ENCODE results near the gene HRG. TPM values are rescaled to one million over a fixed set of nuclear protein-coding genes. Genes with fewer than 3 reads are reported as not detected.
"Not testable (repeated sequence)": the region's sequence is repeated elsewhere in the genome, so short reads cannot be mapped to it uniquely, and the experiment has no call there.

The HRG gene
- polyA plus RNA-seq, 1 donor (not counting 4 experiments of a cell fraction or from before 2014, with no cell fraction given) = 0.03 TPM

DNA sequence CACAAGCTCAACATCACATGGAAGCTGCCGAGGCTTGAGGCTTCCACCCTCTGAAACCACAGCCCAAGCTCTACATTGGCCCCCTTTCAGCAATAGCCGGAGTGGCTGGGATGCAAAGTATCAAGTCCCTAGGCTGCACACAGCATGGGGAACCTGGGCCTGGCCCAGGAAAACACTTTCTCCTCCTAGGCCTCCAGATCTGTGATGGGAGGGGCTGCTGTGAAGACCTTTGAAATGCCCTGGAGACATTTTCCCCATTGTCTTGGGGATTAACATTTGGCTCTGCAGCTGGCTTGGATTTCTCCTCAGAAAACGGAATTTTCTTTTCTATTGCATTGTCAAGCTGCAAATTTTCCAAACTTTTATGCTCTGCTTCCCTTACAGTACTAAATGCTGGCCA lies 18.2 kb downstream of the HRG start:
- peaks cover 9% of the 10 kb centered on the region for H3K4me1 ChIP-seq (ENCODE audit: control insufficient read depth, extremely low read depth, insufficient read depth, low read length)
- no peak overlapping the region for H3K4me3 ChIP-seq (ENCODE audit: control insufficient read depth in 2 of 3, extremely low read depth in 1 of 3, insufficient read depth in 2 of 3, low read depth in 1 of 3, low read length in 3 of 3)
- H3K9me3 ChIP-seq (ENCODE audit: control insufficient read depth, low read depth, low read length) = peaks cover 2% of the 10 kb centered on the region
- DNase-seq (ENCODE audit: low read depth, low spot score) = no peak
- no peak overlapping the region for H3K9ac ChIP-seq (ENCODE audit: control insufficient read depth, extremely low read depth, insufficient read depth, low read length)
- dilution Hi-C loops (cut with MboI; ENCODE audit: extremely low pct_ligation_motif_present, low sequenced_read_pairs) = no loop called here
- H3K4me2 ChIP-seq (ENCODE audit: control insufficient read depth, extremely low read depth, insufficient read depth, low read depth, low read length) = no peak overlapping the region
- no peak for FAIRE-seq
- no peaks in the 10 kb centered on the region for H3K79me2 ChIP-seq (ENCODE audit: control insufficient read depth, insufficient read depth, low read length)
- H3K27me3 ChIP-seq (ENCODE audit: control insufficient read depth, extremely low read depth, insufficient read depth, low read length) = no peaks in the 10 kb centered on the region
- no peak overlapping the region for H2AFZ ChIP-seq (ENCODE audit: control insufficient read depth, low read length)
- no peak overlapping the region for H3K27ac ChIP-seq (ENCODE audit: control insufficient read depth, insufficient read depth, low read length)
- no peaks in the 10 kb centered on the region for H3K9me1 ChIP-seq (ENCODE audit: control insufficient read depth, extremely low read depth, insufficient read depth, low read length)
- TF ChIP-seq, protein P1, sequence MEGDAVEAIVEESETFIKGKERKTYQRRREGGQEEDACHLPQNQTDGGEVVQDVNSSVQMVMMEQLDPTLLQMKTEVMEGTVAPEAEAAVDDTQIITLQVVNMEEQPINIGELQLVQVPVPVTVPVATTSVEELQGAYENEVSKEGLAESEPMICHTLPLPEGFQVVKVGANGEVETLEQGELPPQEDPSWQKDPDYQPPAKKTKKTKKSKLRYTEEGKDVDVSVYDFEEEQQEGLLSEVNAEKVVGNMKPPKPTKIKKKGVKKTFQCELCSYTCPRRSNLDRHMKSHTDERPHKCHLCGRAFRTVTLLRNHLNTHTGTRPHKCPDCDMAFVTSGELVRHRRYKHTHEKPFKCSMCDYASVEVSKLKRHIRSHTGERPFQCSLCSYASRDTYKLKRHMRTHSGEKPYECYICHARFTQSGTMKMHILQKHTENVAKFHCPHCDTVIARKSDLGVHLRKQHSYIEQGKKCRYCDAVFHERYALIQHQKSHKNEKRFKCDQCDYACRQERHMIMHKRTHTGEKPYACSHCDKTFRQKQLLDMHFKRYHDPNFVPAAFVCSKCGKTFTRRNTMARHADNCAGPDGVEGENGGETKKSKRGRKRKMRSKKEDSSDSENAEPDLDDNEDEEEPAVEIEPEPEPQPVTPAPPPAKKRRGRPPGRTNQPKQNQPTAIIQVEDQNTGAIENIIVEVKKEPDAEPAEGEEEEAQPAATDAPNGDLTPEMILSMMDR (optimal IDR thresholded peaks at IDR 0.05 in 1 of 3, IDR thresholded peaks at IDR 0.05 in 1 of 3, conservative IDR thresholded peaks at IDR 0.05 in 1 of 3; ENCODE audit: extremely low read depth in 1 of 3, insufficient read depth in 2 of 3, low read length in 3 of 3) = no peak
- TF ChIP-seq EZH2 (IDR thresholded peaks at IDR 0.05; ENCODE audit: low read length) = no peak
- H3K36me3 ChIP-seq (ENCODE audit: control insufficient read depth in 2 of 2, extremely low read depth in 1 of 2, insufficient read depth in 2 of 2, low read length in 2 of 2) = no peaks in the 10 kb centered on the region
- H4K20me1 ChIP-seq (ENCODE audit: control insufficient read depth, extremely low read depth, insufficient read depth, low read length) = no peaks in the 10 kb centered on the region

GRCh38 chr3:186686475-186686874 lies 20.7 kb downstream of the HRG start:
- H3K9me3 ChIP-seq (ENCODE audit: control insufficient read depth, low read depth, low read length); H2AFZ ChIP-seq (ENCODE audit: control insufficient read depth, low read length); H3K4me2 ChIP-seq (ENCODE audit: control insufficient read depth, extremely low read depth, insufficient read depth, low read depth, low read length); H4K20me1 ChIP-seq (ENCODE audit: control insufficient read depth, extremely low read depth, insufficient read depth, low read length); H3K4me1 ChIP-seq (ENCODE audit: control insufficient read depth, extremely low read depth, insufficient read depth, low read length); H3K9ac ChIP-seq (ENCODE audit: control insufficient read depth, extremely low read depth, insufficient read depth, low read length); H3K79me2 ChIP-seq (ENCODE audit: control insufficient read depth, insufficient read depth, low read length); H3K27ac ChIP-seq (ENCODE audit: control insufficient read depth, insufficient read depth, low read length); H3K9me1 ChIP-seq (ENCODE audit: control insufficient read depth, extremely low read depth, insufficient read depth, low read length); H3K4me3 ChIP-seq (ENCODE audit: control insufficient read depth in 2 of 3, extremely low read depth in 1 of 3, insufficient read depth in 2 of 3, low read depth in 1 of 3, low read length in 3 of 3); H3K36me3 ChIP-seq (ENCODE audit: control insufficient read depth in 2 of 2, extremely low read depth in 1 of 2, insufficient read depth in 2 of 2, low read length in 2 of 2); DNase-seq (ENCODE audit: low read depth, low spot score); dilution Hi-C loops (cut with MboI; ENCODE audit: extremely low pct_ligation_motif_present, low sequenced_read_pairs); H3K27me3 ChIP-seq (ENCODE audit: control insufficient read depth, extremely low read depth, insufficient read depth, low read length); FAIRE-seq: not testable (repeated sequence)

GRCh38 chr3:186687120-186687651 lies 21.4 kb downstream of the HRG start:
- no peak overlapping the region for H3K4me3 ChIP-seq (ENCODE audit: control insufficient read depth in 2 of 3, extremely low read depth in 1 of 3, insufficient read depth in 2 of 3, low read depth in 1 of 3, low read length in 3 of 3)
- H3K9me1 ChIP-seq (ENCODE audit: control insufficient read depth, extremely low read depth, insufficient read depth, low read length) = no peaks in the 10 kb centered on the region
- FAIRE-seq = no peak
- H3K4me2 ChIP-seq (ENCODE audit: control insufficient read depth, extremely low read depth, insufficient read depth, low read depth, low read length) = no peak overlapping the region
- no peaks in the 10 kb centered on the region for H3K4me1 ChIP-seq (ENCODE audit: control insufficient read depth, extremely low read depth, insufficient read depth, low read length)
- H4K20me1 ChIP-seq (ENCODE audit: control insufficient read depth, extremely low read depth, insufficient read depth, low read length) = no peaks in the 10 kb centered on the region
- H3K9ac ChIP-seq (ENCODE audit: control insufficient read depth, extremely low read depth, insufficient read depth, low read length) = no peak overlapping the region
- no peak overlapping the region for H2AFZ ChIP-seq (ENCODE audit: control insufficient read depth, low read length)
- H3K79me2 ChIP-seq (ENCODE audit: control insufficient read depth, insufficient read depth, low read length) = no peaks in the 10 kb centered on the region
- no peak overlapping the region for H3K27ac ChIP-seq (ENCODE audit: control insufficient read depth, insufficient read depth, low read length)
- DNase-seq (ENCODE audit: low read depth, low spot score) = no peak
- dilution Hi-C loops (cut with MboI; ENCODE audit: extremely low pct_ligation_motif_present, low sequenced_read_pairs) = no loop called here
- H3K36me3 ChIP-seq (ENCODE audit: control insufficient read depth in 2 of 2, extremely low read depth in 1 of 2, insufficient read depth in 2 of 2, low read length in 2 of 2) = no peaks in the 10 kb centered on the region
- TF ChIP-seq, protein P1 (optimal IDR thresholded peaks at IDR 0.05 in 1 of 3, IDR thresholded peaks at IDR 0.05 in 1 of 3, conservative IDR thresholded peaks at IDR 0.05 in 1 of 3; ENCODE audit: extremely low read depth in 1 of 3, insufficient read depth in 2 of 3, low read length in 3 of 3) = no peak
- TF ChIP-seq EZH2 (IDR thresholded peaks at IDR 0.05; ENCODE audit: low read length) = no peak
- H3K27me3 ChIP-seq (ENCODE audit: control insufficient read depth, extremely low read depth, insufficient read depth, low read length) = no peaks in the 10 kb centered on the region
- peaks cover 2% of the 10 kb centered on the region for H3K9me3 ChIP-seq (ENCODE audit: control insufficient read depth, low read depth, low read length)

DNA sequence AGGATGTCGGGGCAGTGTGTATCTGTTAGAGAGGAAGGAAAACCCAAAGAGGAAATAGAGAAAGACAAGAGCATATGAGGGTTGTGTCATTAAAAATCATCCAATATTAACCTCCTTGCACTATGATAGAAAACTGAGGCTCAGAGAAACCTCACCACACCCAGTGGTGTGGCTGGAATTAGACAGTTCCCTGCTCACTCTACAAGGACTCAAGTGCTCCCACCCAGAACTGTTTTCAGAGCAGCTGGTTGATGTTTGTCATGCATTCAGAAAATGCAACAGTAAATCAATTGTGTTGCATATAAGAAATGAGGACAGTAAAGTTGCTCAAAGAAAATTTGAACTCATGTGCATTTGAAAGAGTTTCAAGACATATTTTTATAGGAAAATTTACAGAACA lies 24.5 kb downstream of the HRG start:
- H3K4me3 ChIP-seq (ENCODE audit: control insufficient read depth in 2 of 3, extremely low read depth in 1 of 3, insufficient read depth in 2 of 3, low read depth in 1 of 3, low read length in 3 of 3); H3K27ac ChIP-seq (ENCODE audit: control insufficient read depth, insufficient read depth, low read length); H3K9me3 ChIP-seq (ENCODE audit: control insufficient read depth, low read depth, low read length); dilution Hi-C loops (cut with MboI; ENCODE audit: extremely low pct_ligation_motif_present, low sequenced_read_pairs); H3K79me2 ChIP-seq (ENCODE audit: control insufficient read depth, insufficient read depth, low read length); H3K9me1 ChIP-seq (ENCODE audit: control insufficient read depth, extremely low read depth, insufficient read depth, low read length); H3K36me3 ChIP-seq (ENCODE audit: control insufficient read depth in 2 of 2, extremely low read depth in 1 of 2, insufficient read depth in 2 of 2, low read length in 2 of 2); H3K9ac ChIP-seq (ENCODE audit: control insufficient read depth, extremely low read depth, insufficient read depth, low read length); H3K4me2 ChIP-seq (ENCODE audit: control insufficient read depth, extremely low read depth, insufficient read depth, low read depth, low read length); DNase-seq (ENCODE audit: low read depth, low spot score); FAIRE-seq; H4K20me1 ChIP-seq (ENCODE audit: control insufficient read depth, extremely low read depth, insufficient read depth, low read length); H3K4me1 ChIP-seq (ENCODE audit: control insufficient read depth, extremely low read depth, insufficient read depth, low read length); H3K27me3 ChIP-seq (ENCODE audit: control insufficient read depth, extremely low read depth, insufficient read depth, low read length); H2AFZ ChIP-seq (ENCODE audit: control insufficient read depth, low read length): not testable (repeated sequence)

Data from keratinocyte (primary cell).